A172 (cell line): ENCODE measurements around the gene IFNGR2. TPM values are rescaled to one million over a fixed set of nuclear protein-coding genes. Genes with fewer than 3 reads are reported as not detected.
"Not testable (repeated sequence)": the region's sequence is repeated elsewhere in the genome, so short reads cannot be mapped to it uniquely, and the experiment has no call there.

ENCODE experiments used
- DNase-seq: peaks from one replicate; pipeline ENCODE4 v3.0.0-alpha.2; 2015; ENCODE audit warnings: low spot score
- total RNA-seq: library from RNA; depleted of rRNA; stranded (reverse); fragments of >200 nt; shearing (Covaris generic); gene quantifications from 2 replicates; pipeline ENCODE4 v1.2.3, GENCODE V29; 2014

The IFNGR2 gene
- total RNA-seq, 1 experiment from 2014 or later, result 70.9 TPM

DNA sequence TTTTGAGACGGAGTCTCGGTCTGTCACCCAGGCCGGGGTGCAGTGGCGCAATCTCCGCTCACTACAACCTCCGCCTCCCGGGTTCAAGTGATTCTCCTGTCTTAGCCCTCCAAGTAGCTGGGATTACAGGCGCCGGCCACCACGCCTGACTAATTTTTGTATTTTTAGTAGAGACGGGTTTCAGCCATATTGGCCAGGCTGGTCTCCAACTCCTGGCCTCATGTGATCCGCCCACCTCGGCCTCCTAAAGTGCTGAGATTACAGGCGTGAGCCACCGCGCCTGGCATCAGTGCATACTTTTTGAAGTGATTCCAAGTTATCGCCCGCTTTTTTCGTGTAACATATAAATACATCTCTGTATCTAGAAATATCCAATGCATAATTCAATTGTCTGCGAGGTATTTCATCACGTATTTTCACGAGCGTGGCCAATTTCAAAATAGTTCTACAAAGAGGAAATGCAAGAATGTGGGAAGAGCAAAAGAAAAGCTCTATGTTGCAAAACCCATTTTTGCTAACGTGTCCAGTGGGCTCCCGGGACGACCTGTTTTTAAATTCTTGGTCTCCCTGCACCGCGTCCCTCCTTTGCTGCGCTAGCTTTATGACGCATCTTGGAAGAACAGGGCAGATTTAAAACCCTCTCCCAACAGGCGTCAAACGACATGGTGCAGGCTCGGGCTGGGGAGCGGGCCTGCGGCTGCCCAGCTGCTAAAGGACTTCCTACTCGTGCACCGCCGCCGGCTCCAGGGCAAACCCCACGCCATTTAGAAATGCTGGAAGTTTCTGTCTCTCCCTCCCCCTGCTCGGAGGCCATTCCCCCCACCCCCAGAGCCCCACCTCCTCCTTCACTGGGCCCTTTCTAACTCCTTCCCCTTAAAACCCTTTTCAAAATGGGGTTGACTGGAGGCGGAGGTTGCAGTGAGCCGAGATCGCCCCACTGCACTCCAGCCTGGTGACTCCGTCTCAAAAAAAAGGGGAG is 923 bp upstream of the IFNGR2 start:
- no peak for DNase-seq

DNA sequence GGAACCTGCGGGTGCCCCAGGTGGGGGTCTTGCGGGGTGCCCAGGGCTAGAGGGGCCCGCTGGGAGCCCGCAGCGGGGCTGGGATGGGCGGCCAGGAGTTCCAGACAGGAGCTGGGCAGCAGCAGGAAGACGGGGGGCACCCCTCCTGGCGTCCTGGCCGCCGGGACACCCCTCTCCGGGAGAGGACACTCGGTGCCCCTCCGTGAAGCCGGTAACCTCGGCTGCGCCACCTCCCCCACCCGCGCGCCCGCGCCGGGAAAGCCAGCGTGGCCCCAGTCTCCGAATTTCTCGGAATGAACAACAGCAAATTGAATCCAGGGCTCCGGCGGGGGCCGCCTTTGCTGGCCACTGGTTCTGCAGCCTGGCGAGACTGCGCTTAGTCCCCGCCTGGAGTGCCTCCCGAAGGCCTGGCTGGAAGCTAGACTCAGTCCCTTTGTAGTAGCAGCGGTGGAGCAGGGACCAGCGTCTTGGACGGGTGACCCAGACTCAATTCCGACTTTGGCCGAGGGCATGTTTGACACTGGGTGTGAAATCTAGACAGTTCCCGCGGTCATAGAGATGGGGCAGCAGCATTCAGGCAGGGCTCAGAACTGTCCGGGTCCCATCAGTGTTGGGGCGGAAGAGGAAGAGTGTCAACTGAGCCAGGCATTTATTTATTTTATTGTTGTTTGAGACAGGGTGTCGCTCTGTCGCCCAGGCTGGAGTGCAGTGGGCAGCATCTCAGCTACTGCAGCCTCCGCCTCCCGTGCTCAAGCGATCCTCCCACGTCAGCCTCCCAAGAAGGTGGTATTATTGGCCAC is 773 bp downstream of the IFNGR2 start:
- DNase-seq, result no peak

DNA sequence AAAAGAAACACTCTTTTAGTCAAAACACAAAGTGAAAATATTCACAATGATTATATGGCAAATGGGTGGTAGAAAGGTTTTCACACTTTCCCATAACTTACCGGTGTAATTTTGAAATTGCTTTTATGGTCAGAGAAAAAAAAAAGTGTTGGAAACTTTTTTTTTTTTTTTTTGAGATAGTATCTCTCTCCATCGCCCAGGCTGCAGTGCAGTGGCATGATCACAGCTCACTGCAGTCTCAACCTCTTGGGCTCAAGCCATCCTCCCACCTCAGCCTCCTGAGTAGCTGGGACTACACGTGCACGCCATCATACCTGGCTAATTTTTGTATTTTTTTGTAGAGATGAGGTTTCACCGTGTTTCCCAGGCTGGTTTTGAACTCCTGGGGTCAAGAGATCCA is 3.3 kb downstream of the IFNGR2 start:
- no peak for DNase-seq

DNA sequence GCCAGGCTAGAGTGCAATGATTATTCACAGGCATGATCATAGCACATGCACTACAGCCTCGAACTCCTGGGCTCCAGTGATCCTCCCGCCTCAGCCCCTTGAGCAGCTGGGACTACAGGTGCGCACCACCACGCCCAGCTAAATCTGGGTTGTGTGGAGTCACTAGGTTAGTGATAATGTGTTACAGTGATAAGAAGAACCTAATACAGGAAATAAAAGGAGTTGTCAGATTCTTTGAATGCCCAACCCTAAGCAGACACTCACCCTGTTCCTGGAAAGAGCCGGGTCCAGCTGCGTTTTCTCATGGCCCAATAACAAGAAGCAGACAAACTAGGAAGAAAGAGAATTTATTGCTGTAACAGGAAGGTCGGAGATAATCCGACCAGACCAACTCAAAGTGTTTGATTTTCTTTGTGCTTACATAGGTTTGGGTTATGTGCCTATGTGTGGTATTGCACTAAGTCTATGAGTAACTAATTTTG is 8.8 kb downstream of the IFNGR2 start:
- no peak for DNase-seq

DNA sequence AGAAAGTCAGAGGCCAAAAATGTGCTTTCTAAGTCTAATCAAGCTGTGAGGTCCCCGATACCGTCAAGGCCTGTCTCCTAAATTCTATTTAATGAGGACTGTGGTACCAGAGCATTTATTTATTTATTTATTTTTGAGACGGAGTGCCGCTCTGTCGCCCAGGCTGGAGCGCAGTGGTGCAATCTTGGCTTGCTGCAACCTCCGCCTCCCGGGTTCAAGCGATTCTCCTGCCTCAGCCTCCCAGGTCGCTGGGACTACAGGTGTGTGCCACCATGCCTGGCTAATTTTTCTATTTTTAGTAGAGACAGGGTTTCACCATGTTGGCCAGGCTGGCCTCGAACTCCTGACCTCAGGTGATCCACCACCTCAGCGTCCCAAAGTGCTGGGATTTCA is 9.2 kb downstream of the IFNGR2 start:
- not testable (repeated sequence) for DNase-seq

DNA sequence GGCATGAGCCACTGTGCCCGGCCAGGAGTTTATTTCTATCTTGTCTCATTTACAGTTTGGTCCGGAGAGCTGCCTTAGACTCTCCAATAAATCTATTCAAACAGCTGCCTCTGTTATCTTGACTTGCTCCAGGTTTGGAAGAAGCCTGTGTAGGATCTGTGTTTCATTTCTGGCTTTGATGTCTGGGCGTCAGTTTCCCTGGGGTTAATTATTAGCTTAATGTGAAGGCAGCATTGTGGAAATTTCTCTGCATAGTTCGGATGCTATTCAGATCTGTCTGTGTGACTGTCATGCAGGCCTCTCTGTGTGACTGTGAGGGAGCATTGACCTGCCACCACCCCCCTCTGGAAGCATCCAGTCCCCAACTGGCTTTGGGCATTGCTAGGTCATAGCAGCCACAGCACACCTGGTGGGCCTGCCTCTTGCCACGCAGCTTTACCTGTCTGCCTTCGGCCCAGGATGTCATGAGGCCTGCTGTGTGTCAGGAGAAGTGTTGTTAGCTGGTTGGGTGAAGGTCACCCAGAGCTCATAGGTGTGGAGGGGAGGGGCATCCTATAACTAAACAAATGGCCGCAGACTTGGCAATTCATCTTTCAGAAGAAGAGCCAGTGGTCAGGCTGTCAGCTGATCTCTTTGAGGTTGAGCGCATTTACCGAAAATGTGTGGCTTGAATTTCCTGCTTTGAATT is 9.8 kb downstream of the IFNGR2 start:
- DNase-seq, result no peak

DNA sequence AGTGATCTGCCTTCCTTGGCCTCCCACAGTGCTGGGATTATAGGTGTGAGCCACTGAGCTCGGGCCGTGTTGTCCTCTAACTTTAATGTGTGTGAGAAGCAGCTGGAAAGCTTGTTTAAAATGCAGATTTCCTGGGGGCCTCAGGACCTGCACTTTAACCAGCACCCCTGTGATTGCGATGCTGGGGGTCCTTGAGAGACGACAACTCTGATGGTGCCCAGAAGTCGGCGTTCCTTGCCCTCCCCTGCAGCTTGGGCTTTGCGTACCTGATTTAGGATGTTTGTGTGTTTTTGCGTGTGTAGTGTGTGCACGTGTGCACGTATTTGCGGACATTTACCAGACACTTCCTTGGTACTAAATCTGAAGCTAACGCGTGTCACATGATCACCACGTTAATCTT is 10.9 kb downstream of the IFNGR2 start:
- no peak for DNase-seq

DNA sequence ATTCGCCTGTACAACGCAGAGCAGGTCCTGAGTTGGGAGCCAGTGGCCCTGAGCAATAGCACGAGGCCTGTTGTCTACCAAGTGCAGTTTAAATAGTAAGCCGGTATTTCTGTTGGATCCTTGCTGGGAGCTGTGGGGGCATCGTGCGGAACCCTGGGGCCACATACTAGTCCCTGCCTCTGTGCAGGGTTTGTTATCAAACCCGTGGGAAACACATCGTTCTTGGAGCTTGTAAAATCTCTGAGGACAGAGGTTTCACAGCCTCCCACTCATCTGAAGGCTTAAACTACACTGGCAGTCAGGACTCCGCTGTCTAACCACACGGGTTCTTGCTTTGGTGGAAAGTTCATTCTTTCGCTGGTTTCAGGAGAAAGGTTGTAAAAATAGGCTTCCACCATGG is 11.7 kb downstream of the IFNGR2 start:
- no peak for DNase-seq

DNA sequence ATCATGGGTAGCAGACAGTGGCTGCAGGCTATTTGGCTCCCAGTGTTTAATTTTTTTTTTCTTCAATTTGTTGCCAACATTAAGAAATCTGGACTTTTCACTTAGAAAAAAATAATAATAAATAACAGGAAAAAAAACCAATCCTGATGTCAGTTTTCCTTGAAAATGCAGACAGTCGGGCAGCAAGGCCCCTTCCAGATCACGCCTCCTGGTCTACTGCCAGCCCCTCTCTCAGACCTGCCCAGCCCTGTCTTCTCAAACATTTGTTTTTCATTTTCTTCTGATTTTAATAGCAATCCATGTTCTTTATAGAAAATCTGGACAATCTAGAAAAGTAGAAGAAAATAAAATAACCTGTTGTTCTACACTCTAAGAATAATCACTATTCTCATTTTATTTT is 15.5 kb downstream of the IFNGR2 start:
- no peak for DNase-seq

DNA sequence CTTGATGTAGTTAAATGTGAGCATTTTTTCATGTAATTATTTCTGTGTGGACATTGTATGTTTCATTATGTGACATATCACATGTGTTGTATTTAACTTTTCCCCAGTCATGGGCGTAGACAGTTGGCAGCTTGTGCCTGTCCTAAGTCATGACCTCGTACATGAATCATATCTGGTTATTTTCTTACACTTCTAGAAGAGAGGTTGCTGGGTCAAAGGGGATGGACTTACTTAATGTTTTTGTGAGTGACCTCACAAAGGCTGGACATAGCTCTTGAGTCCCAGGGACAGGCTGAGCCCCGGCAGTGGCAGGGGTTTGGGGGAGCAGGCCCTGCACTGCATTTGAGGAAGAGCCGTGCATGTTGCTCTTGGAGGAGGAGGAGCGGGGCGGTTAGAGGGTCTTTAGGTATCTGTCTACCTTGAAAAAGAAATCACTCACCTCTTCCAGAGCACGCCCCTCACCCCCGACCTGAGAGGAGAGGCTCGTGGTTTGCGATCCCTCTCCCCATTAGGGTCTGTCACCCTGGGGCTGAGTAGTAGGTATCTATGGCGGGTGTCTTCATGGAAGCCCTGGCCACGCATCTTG is 16.4 kb downstream of the IFNGR2 start:
- DNase-seq, result peak; percentile 57

DNA sequence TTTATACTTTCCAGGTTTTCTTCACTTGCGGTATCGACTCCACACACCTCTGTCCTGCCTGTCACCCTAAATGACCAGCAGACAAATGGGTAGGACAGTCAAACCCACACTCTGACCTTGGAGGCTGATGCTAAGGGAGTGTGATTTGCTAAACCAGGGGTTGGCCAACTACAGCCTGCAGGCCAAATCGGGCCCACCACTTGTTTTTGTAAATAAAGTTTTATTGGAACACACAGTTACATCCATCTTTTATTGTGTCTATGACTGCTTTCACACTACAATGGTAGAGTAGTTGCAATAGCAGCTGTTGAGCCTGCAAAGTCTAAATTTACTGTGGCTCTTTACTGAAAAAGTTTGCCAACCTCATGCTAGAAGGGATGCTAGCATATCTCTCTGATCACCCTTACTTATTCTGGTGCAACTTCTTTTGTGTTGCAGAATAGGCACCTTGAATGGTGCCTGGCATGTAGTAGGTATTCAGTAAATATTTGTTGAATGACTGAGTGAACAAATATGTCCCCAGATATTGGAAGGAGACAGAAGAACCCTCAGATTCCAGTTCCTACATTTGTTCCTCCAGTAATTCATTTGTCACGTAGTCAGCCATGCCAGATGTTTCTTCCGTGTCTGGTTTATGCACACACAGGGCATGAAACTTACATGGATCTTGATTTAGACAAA is 18.6 kb downstream of the IFNGR2 start:
- DNase-seq, result no peak

DNA sequence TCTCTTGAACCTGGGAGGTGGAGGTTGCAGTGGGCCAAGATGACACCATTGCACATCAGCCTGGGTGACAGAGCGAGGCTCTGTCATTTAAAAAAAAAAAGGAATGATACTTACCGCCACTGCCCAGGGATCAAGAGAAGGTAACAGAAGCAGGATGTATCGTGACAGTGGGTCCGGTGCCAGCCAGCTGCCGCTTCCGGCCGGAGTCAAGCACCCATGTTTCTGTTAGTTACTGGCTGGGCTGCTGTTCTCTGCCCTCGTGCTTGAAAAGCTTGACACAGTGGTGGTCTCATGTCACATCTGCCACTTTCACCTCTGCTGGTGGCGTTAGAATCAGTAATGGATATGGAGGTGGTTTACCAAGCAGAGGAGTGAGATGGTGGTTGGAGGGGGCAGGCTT is 21.0 kb downstream of the IFNGR2 start:
- DNase-seq, result no peak

DNA sequence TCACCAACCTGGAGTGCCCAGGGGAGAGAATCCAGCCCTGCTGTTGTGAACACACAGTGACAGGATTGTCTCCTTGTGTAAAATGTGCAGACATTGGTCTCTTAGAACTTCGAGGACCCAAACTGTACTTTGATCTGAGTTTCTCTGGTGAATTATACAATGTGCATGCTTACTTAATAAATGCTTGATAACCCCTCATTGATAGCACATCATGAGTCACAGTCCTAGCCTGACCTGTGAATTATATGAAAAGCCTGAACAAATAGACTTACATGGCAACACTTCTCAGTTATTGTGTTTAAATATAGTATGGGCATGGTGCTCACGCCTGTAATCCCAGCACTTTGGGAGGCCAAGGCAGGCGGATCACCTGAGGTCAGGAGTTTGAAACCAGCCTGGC is 22.6 kb downstream of the IFNGR2 start:
- no peak for DNase-seq

DNA sequence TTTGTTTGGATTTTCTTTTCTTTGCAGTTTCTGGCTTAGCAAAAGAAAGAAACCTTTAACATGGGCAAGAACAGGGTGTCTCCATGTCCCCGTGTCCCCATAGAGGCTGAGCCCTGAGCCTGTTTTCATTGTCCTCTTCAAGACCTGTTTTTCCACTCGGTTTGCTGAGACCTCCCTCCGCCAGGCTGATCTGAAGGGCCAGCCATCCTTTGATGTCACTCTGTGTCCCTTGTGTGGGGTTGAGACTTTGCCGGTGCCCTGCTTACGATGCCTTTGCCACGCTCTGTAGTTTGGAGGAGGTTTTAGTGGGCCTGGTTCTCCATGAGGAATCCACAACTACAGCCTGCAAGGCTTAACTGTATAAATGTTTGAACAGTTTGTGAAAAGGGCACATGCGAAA is 23.8 kb downstream of the IFNGR2 start:
- DNase-seq, result no peak

DNA sequence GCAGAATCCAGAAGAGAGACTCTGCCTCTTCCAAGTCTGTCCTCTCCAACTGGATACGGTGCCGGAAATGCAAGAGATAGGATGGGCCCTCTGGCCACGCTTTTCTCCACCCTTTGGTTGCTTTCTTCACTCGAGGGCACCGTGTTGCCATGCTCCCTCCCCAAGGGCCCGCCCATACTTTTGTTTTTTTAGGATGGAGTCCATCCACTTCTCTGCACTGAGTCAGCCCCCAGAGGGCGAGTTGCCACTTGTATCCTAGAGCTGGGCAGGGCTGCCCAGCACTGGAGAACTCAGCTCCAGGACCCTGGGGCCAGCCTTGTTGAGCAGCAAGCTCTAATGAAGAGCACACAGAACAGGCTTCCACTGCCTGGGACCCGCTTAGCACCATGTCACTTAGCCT is 25.5 kb downstream of the IFNGR2 start:
- peak; percentile 68 for DNase-seq

DNA sequence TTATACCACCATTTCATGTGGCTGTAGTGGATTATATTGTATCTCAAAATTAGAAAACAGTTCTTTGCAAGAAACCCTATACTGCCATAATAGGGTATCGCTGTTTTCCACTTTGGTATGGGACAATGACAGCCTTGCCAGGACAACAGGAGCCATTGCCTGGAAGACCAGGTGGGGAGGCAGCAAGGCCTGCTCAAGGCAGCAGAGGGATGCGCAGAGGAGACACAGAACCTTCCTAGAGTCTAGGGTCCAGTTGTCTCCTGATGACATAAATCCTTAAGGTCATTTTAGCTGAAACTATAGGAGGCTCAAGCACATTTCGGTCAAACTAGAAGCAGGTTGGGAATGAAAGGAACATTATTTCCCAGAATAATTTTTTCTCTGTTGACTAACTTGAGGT is 27.6 kb downstream of the IFNGR2 start:
- no peak for DNase-seq

DNA sequence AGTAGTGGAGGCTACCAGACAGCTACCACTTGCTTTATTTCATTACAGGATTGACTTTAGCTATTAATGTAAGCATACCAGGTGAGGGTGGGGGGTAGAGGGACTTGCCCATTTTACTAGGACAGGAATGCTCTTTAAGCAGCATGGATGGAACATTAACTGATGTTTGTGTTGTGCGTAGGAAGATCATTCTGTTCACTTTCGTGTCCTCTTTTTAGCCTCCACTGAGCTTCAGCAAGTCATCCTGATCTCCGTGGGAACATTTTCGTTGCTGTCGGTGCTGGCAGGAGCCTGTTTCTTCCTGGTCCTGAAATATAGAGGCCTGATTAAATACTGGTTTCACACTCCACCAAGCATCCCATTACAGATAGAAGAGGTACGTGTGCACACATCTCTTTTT is 29.3 kb downstream of the IFNGR2 start:
- DNase-seq, result no peak

DNA sequence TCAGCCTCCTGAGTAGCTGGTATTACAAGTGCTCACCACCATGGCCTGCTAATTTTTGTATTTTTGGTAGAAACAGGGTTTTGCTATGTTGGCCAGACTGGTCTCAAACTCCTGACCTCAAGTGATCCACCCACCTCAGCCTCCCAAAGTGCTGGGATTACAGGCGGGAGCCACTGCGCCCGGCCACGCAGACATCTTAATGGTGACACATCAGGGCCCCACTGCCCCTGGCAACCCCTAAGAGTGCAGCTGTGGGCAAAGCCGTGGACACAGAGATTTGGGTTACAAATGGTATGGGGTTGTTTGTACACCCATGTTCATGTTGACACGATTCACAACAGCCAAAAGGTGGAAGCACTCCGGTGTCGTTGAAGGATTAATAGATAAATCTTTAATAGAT is 29.8 kb downstream of the IFNGR2 start:
- DNase-seq, result no peak

DNA sequence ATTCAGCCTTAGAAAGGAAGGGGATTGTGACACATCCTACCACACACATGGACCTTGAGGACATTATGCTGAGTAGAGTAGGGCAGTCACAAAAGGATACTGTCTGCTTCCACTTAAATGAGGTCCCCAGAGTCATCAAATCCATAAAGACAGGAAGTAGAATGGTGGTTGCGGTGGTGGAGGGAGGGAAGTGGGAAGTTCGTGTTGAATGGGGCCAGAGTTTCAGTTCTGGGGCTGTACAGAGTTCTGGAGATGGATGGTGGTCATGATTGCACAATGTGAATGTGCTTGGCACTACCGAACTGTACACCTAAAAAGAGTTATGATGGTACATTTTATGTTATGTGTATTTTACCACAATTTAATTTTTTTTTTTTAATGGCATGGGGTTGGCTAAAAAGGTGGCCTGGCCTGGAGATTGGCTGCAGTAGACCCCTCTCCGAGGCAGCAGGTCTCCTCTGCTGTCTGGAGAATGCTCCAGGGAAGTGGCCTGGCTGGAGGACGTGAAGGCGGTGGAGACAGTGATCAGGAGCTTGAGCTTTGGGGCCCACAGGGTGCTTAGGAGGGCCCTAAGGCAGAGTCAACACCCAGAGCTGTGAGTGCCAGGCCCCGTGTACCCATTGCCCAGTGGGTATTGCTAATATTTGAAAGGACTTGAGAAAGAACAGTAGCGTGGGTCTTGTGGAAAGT is 30.4 kb downstream of the IFNGR2 start:
- no peak for DNase-seq

DNA sequence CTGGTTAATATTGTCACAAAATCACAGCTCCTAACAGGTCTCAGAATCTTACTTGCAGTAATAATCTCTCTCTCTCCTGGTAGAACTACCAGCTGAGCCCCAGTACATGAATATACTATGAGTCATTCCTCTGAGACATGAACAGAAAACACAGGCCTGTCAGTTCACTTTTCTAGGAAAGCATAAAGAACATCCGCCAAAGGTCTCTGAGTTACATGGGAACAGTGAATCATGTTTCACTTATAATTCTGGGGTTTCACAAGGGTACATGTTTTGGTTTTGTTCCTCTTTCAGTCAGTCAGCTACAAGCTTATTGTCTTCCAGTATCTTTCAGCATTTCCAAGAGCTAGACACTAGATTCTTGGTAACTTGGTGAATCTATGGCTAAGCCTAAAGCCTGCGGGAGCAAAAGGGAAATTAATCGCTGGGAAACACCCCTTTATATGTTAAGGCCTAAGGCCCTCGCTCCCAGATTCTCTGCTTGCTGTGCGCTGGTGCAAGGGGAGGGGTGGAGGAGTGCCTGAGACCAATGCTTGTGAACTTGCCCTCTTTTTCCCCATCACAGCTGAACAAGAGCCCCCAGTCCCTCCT is 31.7 kb downstream of the IFNGR2 start:
- DNase-seq, result peak; percentile 93
